Measurements from ENCODE around the gene TANC1. TPM values are rescaled to one million over a fixed set of nuclear protein-coding genes. Genes with fewer than 3 reads are reported as not detected.

Gene TANC1
- total RNA-seq, 5 donors from 2014 or later (not counting 1 experiment from before 2014, with no cell fraction given): 0.26 to 0.61 (median 0.50) TPM

DNA sequence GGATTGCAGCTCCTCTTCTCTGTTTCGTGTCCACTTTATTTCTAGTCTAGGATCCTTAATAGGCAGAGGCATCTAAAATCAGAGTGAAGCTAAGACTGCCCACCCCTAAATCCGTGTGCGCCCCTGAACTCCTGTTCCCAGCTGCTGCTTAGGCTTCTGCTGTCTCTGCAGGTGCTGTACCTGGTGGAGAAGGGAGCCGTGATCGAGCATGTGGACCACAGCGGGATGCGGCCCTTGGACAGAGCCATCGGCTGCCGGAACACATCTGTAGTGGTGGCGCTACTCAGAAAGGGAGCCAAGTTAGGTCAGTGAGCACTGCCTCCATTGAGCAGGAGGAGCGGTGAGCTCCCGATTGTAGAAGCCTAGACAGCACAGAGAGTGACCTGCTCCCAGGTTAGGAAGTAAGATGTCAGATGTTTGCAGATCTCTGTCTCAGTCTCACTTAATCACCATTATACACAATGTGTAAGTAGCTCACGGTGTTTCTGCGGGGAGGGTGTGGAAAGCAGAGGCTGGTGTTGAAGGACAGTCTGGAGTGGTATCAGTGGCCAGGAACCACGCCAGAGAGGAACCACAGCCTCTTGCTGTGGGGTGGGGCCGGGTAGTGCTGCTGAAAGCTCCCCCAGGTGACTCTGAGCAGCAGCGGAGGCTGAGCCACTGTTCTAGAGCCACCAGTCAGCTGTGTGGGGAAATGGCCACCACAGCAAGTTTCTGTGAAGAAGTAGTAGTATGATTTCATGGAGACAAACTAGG lies 255.8 kb downstream of the TANC1 start:
- 91% methylated on average over 12 of the region's 17 CpGs for WGBS (ENCODE audit: insufficient coverage)
- CTCF ChIA-PET: no interaction called here
- H3K4me3 Mint-ChIP-seq: no peak overlapping the region

GRCh38 chr2:159225025-159226016 lies 256.9 kb downstream of the TANC1 start:
- no peaks in the 10 kb centered on the region for H3K36me3 Mint-ChIP-seq
- no peak overlapping the region for H3K27ac Mint-ChIP-seq
- H3K27me3 Mint-ChIP-seq: no peaks in the 10 kb centered on the region
- WGBS (ENCODE audit: insufficient coverage): 97% methylated on average over 10 of the region's 26 CpGs
- DNase-seq: no peak
- no peak for ATAC-seq (replicated peaks in 1 of 4)
- POLR2A ChIA-PET: no interaction called here
- Histone ChIP-seq H3K9me3 (no peaks in the 10 kb centered on the region), H3K36me3 (ENCODE audit: control insufficient read depth in 2 of 2, extremely low read depth in 1 of 2, insufficient read depth in 1 of 2, low read length in 1 of 2) (no peaks in the 10 kb centered on the region), H3K27ac (ENCODE audit: low read length) (no peak overlapping the region), H3K4me3 (ENCODE audit: control insufficient read depth in 1 of 2, extremely low read depth in 1 of 2, low read length in 1 of 2) (no peak overlapping the region), H3K27me3 (replicated peaks in 1 of 2; ENCODE audit: control insufficient read depth in 2 of 2, extremely low read depth in 1 of 2, insufficient read depth in 2 of 2, low read length in 1 of 2) (no peaks in the 10 kb centered on the region), H3K4me1 (ENCODE audit: control insufficient read depth in 1 of 2, extremely low read depth in 1 of 2, insufficient read depth in 2 of 2, low read length in 2 of 2) (peaks cover 0 to 30% of the 10 kb centered on the region in 2 experiments)
- H3K4me3 Mint-ChIP-seq: no peak overlapping the region
- H3K4me1 Mint-ChIP-seq: peaks cover 9 to 43% (median 39%) of the 10 kb centered on the region in 3 donors
- CTCF ChIA-PET: interaction anchor here (0.7 kb wide), 2 partner anchors 101 to 291 kb away, joined by 3 to 4 read pairs; no protein-coding TSS in a partner anchor
- no peaks in the 10 kb centered on the region for H3K9me3 Mint-ChIP-seq

More for the DNA sequence above, 255.8 kb downstream of the TANC1 start:
- H3K9me3 ChIP-seq: no peaks in the 10 kb centered on the region
- no peaks in the 10 kb centered on the region for H3K36me3 ChIP-seq (ENCODE audit: control insufficient read depth in 2 of 2, extremely low read depth in 1 of 2, insufficient read depth in 1 of 2, low read length in 1 of 2)
- H3K9me3 Mint-ChIP-seq: no peaks in the 10 kb centered on the region
- no peaks in the 10 kb centered on the region for H3K27me3 ChIP-seq (replicated peaks in 1 of 2; ENCODE audit: control insufficient read depth in 2 of 2, extremely low read depth in 1 of 2, insufficient read depth in 2 of 2, low read length in 1 of 2)
- POLR2A ChIA-PET: interaction anchor here in 1 of 2 donors (0.5 kb wide), 1 partner anchor 46 kb away, joined by 3 read pairs; no protein-coding TSS in a partner anchor
- H3K4me1 ChIP-seq (ENCODE audit: control insufficient read depth in 1 of 2, extremely low read depth in 1 of 2, insufficient read depth in 2 of 2, low read length in 2 of 2): peaks cover 0 to 30% of the 10 kb centered on the region in 2 experiments
- no peak for DNase-seq
- H3K36me3 Mint-ChIP-seq: no peaks in the 10 kb centered on the region
- no peaks in the 10 kb centered on the region for H3K27me3 Mint-ChIP-seq
- no peak overlapping the region for H3K27ac ChIP-seq (ENCODE audit: low read length)
- peaks cover 9 to 39% (median 39%) of the 10 kb centered on the region in 3 donors for H3K4me1 Mint-ChIP-seq
- no peak overlapping the region for H3K4me3 ChIP-seq (ENCODE audit: control insufficient read depth in 1 of 2, extremely low read depth in 1 of 2, low read length in 1 of 2)
- no peak overlapping the region for H3K27ac Mint-ChIP-seq
- no peak for ATAC-seq (replicated peaks in 1 of 4)

GRCh38 chr2:159226059-159226461 lies 257.6 kb downstream of the TANC1 start:
- ATAC-seq (replicated peaks in 1 of 4) (peak; percentile 42 to 68 (median 48)), DNase-seq (peak in 10 of 35 experiments; percentile 5 to 44 (median 16))
- H3K4me1 ChIP-seq (ENCODE audit: control insufficient read depth in 1 of 2, extremely low read depth in 1 of 2, insufficient read depth in 2 of 2, low read length in 2 of 2): peaks cover 0 to 30% of the 10 kb centered on the region in 2 experiments
- WGBS (ENCODE audit: insufficient coverage): 27% methylated on average over 2 of the region's 5 CpGs
- H3K4me3 Mint-ChIP-seq: no peak overlapping the region
- H3K27ac ChIP-seq (ENCODE audit: low read length): no peak overlapping the region
- ChIA-PET POLR2A (interaction anchor here in 1 of 2 donors (0.7 kb wide), 1 partner anchor 81 kb away, joined by 3 read pairs; no protein-coding TSS in a partner anchor), CTCF (interaction anchor here (0.7 to 1.1 kb wide), 3 partner anchors 25 to 292 kb away, joined by 3 to 4 read pairs (median 3); no protein-coding TSS in a partner anchor)
- H3K9me3 Mint-ChIP-seq: no peaks in the 10 kb centered on the region
- no peaks in the 10 kb centered on the region for H3K27me3 ChIP-seq (replicated peaks in 1 of 2; ENCODE audit: control insufficient read depth in 2 of 2, extremely low read depth in 1 of 2, insufficient read depth in 2 of 2, low read length in 1 of 2)
- H3K36me3 Mint-ChIP-seq: no peaks in the 10 kb centered on the region
- no peaks in the 10 kb centered on the region for H3K9me3 ChIP-seq
- peak overlapping the region; percentile 13 to 66 for H3K27ac Mint-ChIP-seq
- H3K4me1 Mint-ChIP-seq: peaks cover 9 to 43% (median 39%) of the 10 kb centered on the region in 3 donors
- H3K27me3 Mint-ChIP-seq: no peaks in the 10 kb centered on the region
- no peak overlapping the region for H3K4me3 ChIP-seq (ENCODE audit: control insufficient read depth in 1 of 2, extremely low read depth in 1 of 2, low read length in 1 of 2)
- no peaks in the 10 kb centered on the region for H3K36me3 ChIP-seq (ENCODE audit: control insufficient read depth in 2 of 2, extremely low read depth in 1 of 2, insufficient read depth in 1 of 2, low read length in 1 of 2)

- Mint-ChIP-seq H3K27me3 (no peaks in the 10 kb centered on the region), H3K36me3 (no peaks in the 10 kb centered on the region), H3K4me3 (no peak overlapping the region), H3K4me1 (peaks cover 9 to 43% (median 39%) of the 10 kb centered on the region in 3 donors), H3K27ac (peak overlapping the region; percentile 7 to 68), H3K9me3 (no peaks in the 10 kb centered on the region)
- Histone ChIP-seq H3K27ac (ENCODE audit: low read length) (peak overlapping the region; percentile 15), H3K9me3 (no peaks in the 10 kb centered on the region), H3K4me1 (ENCODE audit: control insufficient read depth in 1 of 2, extremely low read depth in 1 of 2, insufficient read depth in 2 of 2, low read length in 2 of 2) (peaks cover 0 to 30% of the 10 kb centered on the region in 2 experiments), H3K4me3 (ENCODE audit: control insufficient read depth in 1 of 2, extremely low read depth in 1 of 2, low read length in 1 of 2) (no peak overlapping the region), H3K36me3 (ENCODE audit: control insufficient read depth in 2 of 2, extremely low read depth in 1 of 2, insufficient read depth in 1 of 2, low read length in 1 of 2) (no peaks in the 10 kb centered on the region), H3K27me3 (replicated peaks in 1 of 2; ENCODE audit: control insufficient read depth in 2 of 2, extremely low read depth in 1 of 2, insufficient read depth in 2 of 2, low read length in 1 of 2) (no peaks in the 10 kb centered on the region)
- POLR2A ChIA-PET: interaction anchor here (0.6 to 0.7 kb wide), 2 partner anchors 81 to 129 kb away, joined by 3 read pairs; no protein-coding TSS in a partner anchor
- DNase-seq (no peak), ATAC-seq (replicated peaks in 1 of 4) (no peak)
- CTCF ChIA-PET: interaction anchor here in 1 of 2 donors (1.1 kb wide), 1 partner anchor 26 kb away, joined by 3 read pairs; no protein-coding TSS in a partner anchor
Observed at GRCh38 chr2:159226608-159227385, 258.4 kb downstream of the TANC1 start.

DNA sequence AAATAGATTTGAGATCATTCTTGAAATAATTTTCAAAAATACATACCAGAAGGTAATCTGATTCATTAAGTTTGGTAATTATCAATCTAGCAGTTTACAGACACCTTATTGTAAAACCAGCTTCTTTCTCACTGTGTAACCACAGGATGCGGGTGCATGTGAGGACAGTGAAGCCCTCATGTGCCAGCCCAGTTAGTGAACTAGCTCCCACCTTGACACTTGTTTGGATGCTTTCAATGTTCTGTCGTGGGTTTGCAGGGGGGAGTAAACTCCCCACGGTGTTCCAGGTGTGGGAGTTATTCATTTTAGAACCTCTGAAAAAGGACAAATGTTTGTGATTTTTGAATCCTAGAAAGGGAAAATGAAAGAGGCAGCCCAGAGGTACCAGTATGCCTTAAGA lies 259.0 kb downstream of the TANC1 start:
- Mint-ChIP-seq H3K27me3 (no peaks in the 10 kb centered on the region), H3K9me3 (no peaks in the 10 kb centered on the region), H3K4me1 (peaks cover 9 to 43% (median 39%) of the 10 kb centered on the region in 3 donors), H3K27ac (peak overlapping the region; percentile 43 to 68), H3K36me3 (peaks cover 3% of the 10 kb centered on the region), H3K4me3 (no peak overlapping the region)
- no peak overlapping the region for H3K27ac ChIP-seq (ENCODE audit: low read length)
- H3K9me3 ChIP-seq: no peaks in the 10 kb centered on the region
- peak in 2 of 4 experiments; percentile 32 to 54 for ATAC-seq (replicated peaks in 1 of 4)
- no peaks in the 10 kb centered on the region for H3K36me3 ChIP-seq (ENCODE audit: control insufficient read depth in 2 of 2, extremely low read depth in 1 of 2, insufficient read depth in 1 of 2, low read length in 1 of 2)
- peaks cover 0 to 30% of the 10 kb centered on the region in 2 experiments for H3K4me1 ChIP-seq (ENCODE audit: control insufficient read depth in 1 of 2, extremely low read depth in 1 of 2, insufficient read depth in 2 of 2, low read length in 2 of 2)
- DNase-seq: peak in 17 of 35 experiments; percentile 4 to 43 (median 18)
- ChIA-PET POLR2A (interaction anchor here in 1 of 2 donors (0.6 kb wide), 1 partner anchor 129 kb away, joined by 3 read pairs; no protein-coding TSS in a partner anchor), CTCF (no interaction called here)
- 20% methylated on average over 2 of the region's 3 CpGs for WGBS (ENCODE audit: insufficient coverage)
- H3K27me3 ChIP-seq (replicated peaks in 1 of 2; ENCODE audit: control insufficient read depth in 2 of 2, extremely low read depth in 1 of 2, insufficient read depth in 2 of 2, low read length in 1 of 2): no peaks in the 10 kb centered on the region
- H3K4me3 ChIP-seq (ENCODE audit: control insufficient read depth in 1 of 2, extremely low read depth in 1 of 2, low read length in 1 of 2): no peak overlapping the region

All from T-cell (primary cell).